MM.1S (cell line): ENCODE data around the gene USP24.

Experiments used
- EZH2 ChIP-seq: fragments of 300-600 bp; sonication (generic); optimal IDR thresholded peaks from 2 replicates; pipeline ENCODE3; 2017; ENCODE audit warnings: low read depth, mild to moderate bottlenecking, antibody characterized with exemption, low read length, mixed read lengths
- EZH2phosphoT487 ChIP-seq: fragments of 300-600 bp; sonication (generic); IDR thresholded peaks from 2 replicates; pipeline ENCODE4 v1.6.1; 2018; ENCODE audit warnings: antibody characterized with exemption, low read length
- TF ChIP-seq, protein P1 (sequence below): fragments of 300-600 bp; sonication (generic); IDR thresholded peaks from 2 replicates; pipeline ENCODE4 v1.5.1; 2016; ENCODE audit warnings: antibody characterized with exemption, low read length, mixed read lengths

DNA sequence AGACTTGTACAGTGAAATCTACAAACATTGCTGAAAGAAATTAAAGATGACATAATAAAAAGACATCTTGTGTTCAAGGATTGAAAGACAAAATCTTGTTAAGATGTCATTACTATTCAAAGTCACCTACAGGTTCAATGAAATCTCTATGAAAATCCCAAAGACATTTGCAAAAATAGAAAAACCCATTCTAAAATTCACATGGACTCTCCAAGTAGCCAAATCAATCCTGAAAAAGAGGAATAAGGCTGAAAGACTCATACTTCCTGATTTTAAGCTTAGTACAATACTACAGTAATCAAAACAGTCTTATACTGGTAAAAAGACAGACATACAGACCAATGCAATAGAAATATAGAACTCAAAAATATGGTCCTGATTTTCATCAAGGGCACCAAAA, 97.2 kb downstream of the USP24 start:
- TF ChIP-seq, protein P1, sequence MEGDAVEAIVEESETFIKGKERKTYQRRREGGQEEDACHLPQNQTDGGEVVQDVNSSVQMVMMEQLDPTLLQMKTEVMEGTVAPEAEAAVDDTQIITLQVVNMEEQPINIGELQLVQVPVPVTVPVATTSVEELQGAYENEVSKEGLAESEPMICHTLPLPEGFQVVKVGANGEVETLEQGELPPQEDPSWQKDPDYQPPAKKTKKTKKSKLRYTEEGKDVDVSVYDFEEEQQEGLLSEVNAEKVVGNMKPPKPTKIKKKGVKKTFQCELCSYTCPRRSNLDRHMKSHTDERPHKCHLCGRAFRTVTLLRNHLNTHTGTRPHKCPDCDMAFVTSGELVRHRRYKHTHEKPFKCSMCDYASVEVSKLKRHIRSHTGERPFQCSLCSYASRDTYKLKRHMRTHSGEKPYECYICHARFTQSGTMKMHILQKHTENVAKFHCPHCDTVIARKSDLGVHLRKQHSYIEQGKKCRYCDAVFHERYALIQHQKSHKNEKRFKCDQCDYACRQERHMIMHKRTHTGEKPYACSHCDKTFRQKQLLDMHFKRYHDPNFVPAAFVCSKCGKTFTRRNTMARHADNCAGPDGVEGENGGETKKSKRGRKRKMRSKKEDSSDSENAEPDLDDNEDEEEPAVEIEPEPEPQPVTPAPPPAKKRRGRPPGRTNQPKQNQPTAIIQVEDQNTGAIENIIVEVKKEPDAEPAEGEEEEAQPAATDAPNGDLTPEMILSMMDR = no peak
- TF ChIP-seq EZH2 (no peak), EZH2phosphoT487 (no peak)
